CD1c-positive myeloid dendritic cell (primary cell): ENCODE results near the gene ARF3.

ENCODE experiments used
- DNase-seq: peaks from one replicate; pipeline ENCODE4 v3.0.0-alpha.2; 2016; ENCODE audit errors: extremely low spot score

The ARF3 gene

DNA sequence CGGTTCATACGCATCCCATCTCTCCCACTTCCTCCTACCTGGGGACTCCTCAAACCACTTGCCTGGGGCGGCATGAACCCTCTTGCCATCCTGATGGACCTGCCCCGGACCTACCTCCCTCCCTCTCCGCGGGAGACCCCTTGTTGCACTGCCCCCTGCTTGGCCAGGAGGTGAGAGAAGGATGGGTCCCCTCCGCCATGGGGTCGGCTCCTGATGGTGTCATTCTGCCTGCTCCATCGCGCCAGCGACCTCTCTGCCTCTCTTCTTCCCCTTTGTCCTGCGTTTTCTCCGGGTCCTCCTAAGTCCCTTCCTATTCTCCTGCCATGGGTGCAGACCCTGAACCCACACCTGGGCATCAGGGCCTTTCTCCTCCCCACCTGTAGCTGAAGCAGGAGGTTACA, 24.5 kb upstream of the ARF3 start:
- DNase-seq: no peak

GRCh38 chr12:48980953-48981756, 23.9 kb upstream of the ARF3 start:
- peak; percentile 80 for DNase-seq

GRCh38 chr12:48980389-48980952, 23.2 kb upstream of the ARF3 start:
- DNase-seq: peak; percentile 45

DNA sequence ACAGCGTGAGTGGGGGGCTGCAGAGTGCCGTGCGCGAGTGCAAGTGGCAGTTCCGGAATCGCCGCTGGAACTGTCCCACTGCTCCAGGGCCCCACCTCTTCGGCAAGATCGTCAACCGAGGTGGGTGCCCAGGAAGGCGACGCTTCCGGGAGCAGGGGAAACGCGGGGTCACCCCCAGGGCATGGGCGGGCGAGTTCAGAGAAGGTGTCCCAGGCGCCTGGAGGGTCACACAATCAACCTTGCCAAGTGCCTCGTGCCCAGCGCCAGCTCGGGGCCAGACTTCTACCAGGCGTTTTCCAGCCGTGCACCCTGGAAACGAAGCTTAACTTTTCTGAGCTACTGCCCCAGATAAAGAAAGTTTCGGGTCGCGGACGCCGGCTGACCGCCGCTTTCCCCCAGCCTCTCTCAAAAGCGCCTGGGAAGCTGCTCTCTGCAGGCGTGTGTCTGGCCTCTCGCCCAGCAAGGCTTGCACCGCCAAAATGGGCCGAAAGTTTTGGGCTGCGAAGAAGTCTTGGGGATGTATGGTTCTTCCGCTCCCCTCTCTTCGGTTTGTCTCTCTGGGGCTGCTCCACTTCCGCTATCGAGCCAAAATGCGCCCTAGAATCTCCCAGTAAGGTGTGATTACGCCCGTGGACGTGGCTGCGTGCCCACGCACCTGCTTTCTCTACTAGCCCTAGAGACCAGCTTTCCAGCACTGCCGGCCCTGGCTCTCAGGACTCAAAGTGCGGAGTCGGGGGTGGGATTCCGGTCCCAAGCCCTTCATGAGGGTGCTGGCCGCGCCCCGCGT, 22.5 kb upstream of the ARF3 start:
- DNase-seq: peak; percentile 39

- peak; percentile 38 for DNase-seq
Observed at GRCh38 chr12:48978741-48979601, 21.7 kb upstream of the ARF3 start.

- no peak for DNase-seq
Observed at GRCh38 chr12:48978291-48978740, 21.0 kb upstream of the ARF3 start, which contains the start of gene WNT1. Gene WNT1 (plus strand): TSS chr12:48978322. CDS start chr12:48978651, 329 bp downstream.

DNA sequence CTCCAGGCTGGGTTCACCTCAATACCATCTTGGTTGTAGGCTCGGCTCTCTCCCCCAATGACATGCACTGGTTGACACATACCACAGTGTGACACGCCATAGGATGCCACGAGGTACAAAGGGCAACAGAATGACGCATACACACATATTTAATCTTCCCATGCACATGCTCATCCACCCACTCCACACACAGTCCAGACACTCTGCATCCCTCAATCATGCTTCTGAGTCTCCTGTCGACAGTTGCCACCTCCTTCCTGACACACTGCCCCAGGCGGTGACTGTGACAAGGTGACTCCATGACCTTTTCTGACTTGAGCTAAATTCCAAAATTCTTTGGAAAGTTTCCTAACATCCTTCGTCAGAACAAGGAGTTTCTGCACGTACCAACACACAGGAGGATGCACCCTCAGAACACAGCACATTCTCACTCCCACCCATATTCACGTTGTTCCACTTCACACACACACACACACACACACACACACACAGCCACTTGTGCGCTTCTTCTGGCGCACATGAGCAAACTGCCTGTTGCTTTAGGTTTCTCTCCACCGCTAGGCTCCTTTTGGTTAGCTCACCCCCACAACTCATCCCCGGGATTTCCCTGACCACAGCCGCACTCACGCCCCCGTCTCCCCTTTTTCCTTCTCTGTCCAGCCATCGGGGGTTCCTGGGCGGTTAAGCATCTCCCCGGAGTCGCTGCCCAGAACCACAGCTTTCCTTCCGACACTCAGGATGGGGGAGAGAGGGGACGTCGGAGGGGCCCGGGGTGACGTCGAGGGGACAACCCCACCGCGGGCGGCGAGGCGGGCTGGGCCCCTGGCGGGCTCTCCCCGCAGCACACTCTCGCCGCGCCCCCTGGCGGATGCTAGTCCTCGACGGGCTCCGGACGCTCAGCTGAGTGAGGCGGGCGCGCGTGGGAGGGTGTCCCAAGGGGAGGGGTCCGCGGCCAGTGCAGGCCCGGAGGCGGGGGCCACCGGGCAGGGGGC, 20.3 kb upstream of the ARF3 start:
- peak; percentile 80 for DNase-seq

DNA sequence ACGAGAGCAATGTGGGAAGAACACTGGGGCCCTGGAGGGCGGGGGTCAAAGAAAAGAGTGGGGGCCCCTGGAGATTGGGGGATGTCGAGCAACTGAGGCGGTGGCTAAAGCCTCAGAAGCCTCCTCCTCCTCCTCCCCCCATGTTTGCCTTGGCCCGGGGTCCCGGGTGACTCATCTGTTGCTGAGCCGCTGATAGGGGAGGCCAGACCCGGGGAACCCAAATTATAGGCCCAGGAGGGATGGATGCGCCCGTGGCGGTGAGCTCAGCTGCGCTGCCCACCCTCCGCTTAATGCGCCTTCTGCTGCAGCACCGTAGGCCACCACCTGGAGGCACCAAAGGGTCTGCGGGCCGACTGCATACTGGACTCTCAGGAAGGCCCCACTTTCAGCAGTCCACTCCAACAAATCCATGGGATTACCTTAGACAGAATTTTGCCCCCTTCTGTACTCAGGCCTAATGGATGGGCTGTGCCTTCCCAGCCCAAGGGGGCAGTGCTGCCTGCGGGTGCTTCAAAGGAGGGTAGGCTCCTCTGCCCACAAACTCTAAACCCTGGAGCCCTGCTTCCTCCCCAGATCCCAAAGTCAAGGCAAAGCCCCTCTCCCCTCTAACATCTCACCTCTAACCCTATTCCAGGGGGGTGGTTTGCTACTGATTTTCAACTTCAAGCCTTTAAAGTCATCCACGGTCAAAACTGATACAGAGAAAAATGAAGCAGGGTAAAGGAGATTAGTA, 16.8 kb upstream of the ARF3 start:
- DNase-seq: peak; percentile 51

GRCh38 chr12:48973531-48973930, 16.2 kb upstream of the ARF3 start:
- peak; percentile 60 for DNase-seq

- no peak for DNase-seq
Observed at GRCh38 chr12:48972952-48973483, 15.7 kb upstream of the ARF3 start.

DNA sequence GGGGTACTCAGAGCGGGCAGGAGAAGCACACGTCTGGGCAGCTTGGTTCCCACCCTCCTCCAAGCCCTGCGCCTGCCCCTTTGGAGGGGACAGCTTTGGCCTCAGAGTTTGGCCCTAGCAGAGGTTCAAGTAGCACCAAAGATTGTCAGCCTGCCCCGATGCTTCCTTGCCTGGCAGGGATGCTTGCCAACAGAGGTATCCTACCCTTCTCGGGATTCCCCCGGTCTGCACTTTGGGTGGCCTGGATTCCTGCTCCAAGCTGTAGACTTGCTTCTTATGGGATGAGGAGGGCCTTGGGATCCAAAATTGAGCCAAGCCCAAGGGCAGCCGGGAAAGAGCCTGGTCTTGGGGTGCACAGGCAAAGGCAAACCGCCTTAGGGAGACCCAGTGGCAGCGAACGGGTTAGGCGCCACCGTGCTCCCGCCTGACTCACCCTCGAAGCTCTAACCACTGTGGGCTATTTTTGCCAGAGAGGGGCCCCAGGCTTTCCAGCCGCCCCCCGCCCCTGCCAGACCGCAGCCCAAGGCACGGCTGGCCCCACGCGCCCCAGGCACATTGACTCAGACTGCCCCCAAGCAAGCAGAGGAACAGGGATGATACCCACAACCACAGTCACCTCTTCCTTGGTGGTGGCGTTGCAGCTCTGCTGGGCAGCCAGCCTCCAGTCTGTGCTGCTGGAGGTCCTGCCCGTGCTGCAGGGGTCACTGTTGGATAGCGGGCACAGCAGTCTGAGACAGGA, 15.1 kb upstream of the ARF3 start:
- DNase-seq: no peak

GRCh38 chr12:48970702-48971334, 13.5 kb upstream of the ARF3 start:
- DNase-seq: no peak

- peak; percentile 30 for DNase-seq
Observed at GRCh38 chr12:48969833-48970701, 12.8 kb upstream of the ARF3 start.

- no peak for DNase-seq
Observed at GRCh38 chr12:48969160-48969771, 12.0 kb upstream of the ARF3 start.

- no peak for DNase-seq
Observed at GRCh38 chr12:48968467-48968866, 11.2 kb upstream of the ARF3 start.

- no peak for DNase-seq
Observed at GRCh38 chr12:48967991-48968390, 10.7 kb upstream of the ARF3 start.
